HG03108 (cell line): ENCODE measurements around the gene C2CD4B.

ENCODE experiments used
- ATAC-seq: cut with Tn5 transposase; IDR thresholded peaks from one replicate; pipeline ENCODE4 v1.9.1; 2021; ENCODE audit warnings: moderate library complexity; ENCODE audit not compliant: unreplicated experiment

The C2CD4B gene

DNA sequence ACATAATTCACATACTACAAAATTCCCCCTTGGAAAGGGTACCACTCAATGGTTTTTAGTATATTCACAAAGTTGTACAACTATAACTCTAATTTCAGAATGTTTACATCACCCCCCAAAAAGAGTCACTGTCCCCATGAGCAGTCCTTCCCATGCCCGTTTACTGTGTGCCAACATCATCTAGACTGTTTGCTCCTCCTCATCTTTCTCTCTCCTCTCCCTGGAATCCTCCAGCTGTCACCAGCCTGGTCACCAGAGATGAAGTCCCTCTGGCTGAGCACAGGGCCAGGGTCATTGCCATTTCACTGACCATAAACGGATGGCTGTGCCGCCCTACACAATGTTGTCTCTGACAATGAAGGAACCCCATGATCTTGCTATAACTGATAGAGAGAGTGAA, 45.2 kb downstream of the C2CD4B start:
- ATAC-seq: no peak

DNA sequence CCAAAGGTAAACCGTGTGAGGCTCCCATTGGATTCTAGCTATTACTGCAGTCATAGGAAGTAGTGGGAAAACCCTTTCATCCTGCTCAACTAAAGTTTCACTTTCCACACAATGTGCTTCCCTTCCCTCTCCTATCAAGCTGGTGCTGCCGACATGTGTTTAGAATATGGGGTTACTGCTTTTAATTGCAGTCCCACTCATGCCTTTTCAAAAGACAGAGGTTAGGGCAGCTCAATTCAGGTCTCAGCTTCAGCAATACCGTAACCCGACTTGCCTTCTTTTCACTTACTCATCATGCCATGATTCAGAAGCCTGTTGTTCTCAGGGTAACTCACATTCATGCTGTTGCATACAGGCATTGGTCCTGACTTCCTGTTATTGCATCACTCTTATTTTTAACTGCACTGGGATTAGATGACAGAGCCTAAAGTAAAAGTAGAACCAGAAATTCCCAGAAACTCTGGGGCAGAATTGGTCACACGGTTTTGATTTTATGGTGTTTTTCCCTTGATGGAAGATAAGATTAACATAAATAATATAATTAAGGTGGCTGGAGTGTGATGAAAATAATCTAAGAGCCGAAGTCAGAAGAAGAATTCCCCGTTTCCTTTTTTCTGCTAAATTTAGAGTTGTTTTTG, 45.7 kb downstream of the C2CD4B start:
- ATAC-seq: no peak

DNA sequence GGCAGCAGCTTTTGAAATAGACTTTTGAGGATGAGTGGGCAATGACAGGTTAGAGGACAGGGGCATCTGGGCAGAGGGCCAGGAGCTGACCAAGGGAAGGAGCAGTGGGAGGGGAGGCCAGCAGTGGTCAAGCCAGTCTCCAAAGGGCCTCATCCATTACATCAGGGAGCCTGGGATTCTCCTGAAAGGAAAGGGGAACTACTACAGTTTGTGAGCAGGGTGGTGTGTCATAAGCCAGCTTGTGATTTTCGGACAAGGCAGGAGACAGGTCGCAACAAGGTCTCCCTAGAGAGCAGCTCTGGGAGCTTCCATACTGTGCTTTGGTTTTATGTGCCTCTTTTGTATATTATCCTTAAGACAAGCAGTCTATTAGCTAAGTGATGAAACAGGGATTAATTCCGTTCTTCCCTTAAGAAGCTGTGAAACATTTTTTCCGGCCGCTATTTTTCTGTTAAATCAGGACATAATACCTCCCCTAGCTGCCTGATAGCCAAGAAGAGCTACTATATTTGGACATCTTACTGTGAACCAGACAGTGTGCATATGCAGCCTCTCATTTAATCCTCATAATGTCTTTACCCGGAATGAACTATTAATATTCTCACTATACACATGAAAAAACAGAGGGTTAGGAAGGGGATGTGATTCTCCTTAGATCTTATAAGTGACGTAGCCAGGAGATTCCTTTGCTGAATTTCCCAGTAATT, 46.4 kb downstream of the C2CD4B start:
- ATAC-seq: no peak

DNA sequence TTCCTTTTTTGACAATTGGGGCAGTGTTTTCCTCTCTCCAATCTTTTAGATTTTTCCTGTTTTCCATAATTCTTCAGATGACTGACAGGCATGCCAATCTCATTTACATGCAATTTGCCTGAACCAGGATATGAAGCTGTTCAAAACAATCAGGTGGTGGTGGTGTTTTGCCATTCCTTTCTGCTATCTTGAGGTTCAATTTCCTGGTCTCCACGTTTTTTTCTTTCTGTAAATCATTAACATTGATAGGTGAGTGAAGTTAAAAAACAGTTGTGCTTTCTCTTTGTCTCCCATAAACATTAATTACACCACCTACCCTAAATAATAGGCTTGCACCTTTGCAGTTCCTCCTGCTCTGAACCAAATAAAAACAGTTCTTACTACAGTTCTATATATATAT, 49.2 kb downstream of the C2CD4B start:
- no peak for ATAC-seq
